ENCODE results near the gene DIP2C.
"Not testable (repeated sequence)": the region's sequence is repeated elsewhere in the genome, so short reads cannot be mapped to it uniquely, and the experiment has no call there.

The DIP2C gene

GRCh38 chr10:491667-492424 lies 197.6 kb downstream of the DIP2C start:
- no peak for DNase-seq (ENCODE audit: low read depth)

- no peak for DNase-seq (ENCODE audit: low read depth)
Measured at GRCh38 chr10:490891-491571, 198.4 kb downstream of the DIP2C start.

- DNase-seq (ENCODE audit: low read depth), result no peak
Measured at GRCh38 chr10:490256-490655, 199.2 kb downstream of the DIP2C start.

GRCh38 chr10:489330-489729 lies 200.1 kb downstream of the DIP2C start:
- no peak for DNase-seq (ENCODE audit: low read depth)

- DNase-seq (ENCODE audit: low read depth), result no peak
Measured at GRCh38 chr10:488933-489215, 200.6 kb downstream of the DIP2C start.

GRCh38 chr10:488081-488932 lies 201.2 kb downstream of the DIP2C start:
- DNase-seq (ENCODE audit: low read depth), result no peak

GRCh38 chr10:486666-487322 lies 202.7 kb downstream of the DIP2C start:
- DNase-seq (ENCODE audit: low read depth), result no peak

GRCh38 chr10:486206-486605 lies 203.3 kb downstream of the DIP2C start:
- DNase-seq (ENCODE audit: low read depth), result no peak

GRCh38 chr10:485776-486175 lies 203.7 kb downstream of the DIP2C start:
- DNase-seq (ENCODE audit: low read depth), result no peak

- DNase-seq (ENCODE audit: low read depth), result no peak
Measured at GRCh38 chr10:484925-485661, 204.4 kb downstream of the DIP2C start.

- no peak for DNase-seq (ENCODE audit: low read depth)
Measured at GRCh38 chr10:484441-484924, 205.0 kb downstream of the DIP2C start.

GRCh38 chr10:483261-483660 lies 206.2 kb downstream of the DIP2C start:
- DNase-seq (ENCODE audit: low read depth), result no peak

GRCh38 chr10:482848-483247 lies 206.6 kb downstream of the DIP2C start:
- DNase-seq (ENCODE audit: low read depth), result no peak

GRCh38 chr10:482051-482501 lies 207.4 kb downstream of the DIP2C start:
- DNase-seq (ENCODE audit: low read depth), result no peak

GRCh38 chr10:481628-482027 lies 207.8 kb downstream of the DIP2C start:
- DNase-seq (ENCODE audit: low read depth), result no peak

- no peak for DNase-seq (ENCODE audit: low read depth)
Measured at GRCh38 chr10:480928-481552, 208.4 kb downstream of the DIP2C start.

GRCh38 chr10:480498-480927 lies 209.0 kb downstream of the DIP2C start:
- no peak for DNase-seq (ENCODE audit: low read depth)

GRCh38 chr10:479706-480497 lies 209.6 kb downstream of the DIP2C start:
- DNase-seq (ENCODE audit: low read depth), result not testable (repeated sequence)

GRCh38 chr10:478471-479245 lies 210.8 kb downstream of the DIP2C start:
- no peak for DNase-seq (ENCODE audit: low read depth)
